Adrenal gland (tissue), 12 donors: Measurements from ENCODE around the gene OTOP3. TPM values are rescaled to one million over a fixed set of nuclear protein-coding genes. Genes with fewer than 3 reads are reported as not detected.

Experiments
- DNase-seq, 7 donors: peaks; one replicate each; pipeline ENCODE4 v3.0.0-alpha.2; 2019 to 2020
- H3K27ac ChIP-seq, 5 donors: fragments of 200-600 bp; sonication (generic) in 4 of 5; 1 replicate in 3 of 5; 2 replicates in 2 of 5; pipeline versions ENCODE4 v1.5.1 to v1.8.0; 2016 to 2020; ENCODE audit warnings: mild to moderate bottlenecking in 1 of 5
- H3K27me3 ChIP-seq: fragments of 200-600 bp; 2 replicates; pipeline ENCODE4 v1.8.0; 2021
- H3K36me3 ChIP-seq, 2 donors: fragments of 200-600 bp; replicated peaks in 1 of 2; 1 replicate in 1 of 2; 2 replicates in 1 of 2; pipeline versions ENCODE4 v1.5.1 to v1.8.0; 2018 to 2022
- H3K4me1 ChIP-seq, 2 donors: fragments of 200-600 bp; replicated peaks in 1 of 2; 1 replicate in 1 of 2; 2 replicates in 1 of 2; pipeline versions ENCODE4 v1.5.1 to v1.8.0; 2018 to 2021
- H3K4me3 ChIP-seq, 4 donors: fragments of 200-600 bp; sonication (generic) in 3 of 4; one replicate each; pipeline ENCODE4 v1.5.1; 2016 to 2018
- H3K9me3 ChIP-seq, 3 donors: fragments of 200-600 bp; sonication (generic) in 1 of 3; replicated peaks in 1 of 3; 1 replicate in 2 of 3; 2 replicates in 1 of 3; pipeline versions ENCODE4 v1.5.1 to v1.8.0; 2016 to 2021
- POLR2A ChIP-seq, 2 donors: fragments of 450-650 bp; IDR thresholded peaks; one replicate each; pipeline ENCODE4 v1.6.1; 2017; ENCODE audit warnings: antibody characterized with exemption in 2 of 2, mild to moderate bottlenecking in 2 of 2, moderate library complexity in 1 of 2
- WGBS, 4 donors: extraction: QIAGEN DNeasy Blood & Tissue Kit in 2 of 4; methylation state at CpG; one replicate each; pipeline versions ENCODE4 v1.1.5 to v1.1.7; 2013 to 2017; 5-methylcytosine and 5-hydroxymethylcytosine counted together
- intact Hi-C, 2 donors: fragments of 100-400 bp; cut with DNase I; formaldehyde crosslinking; loops; one replicate each; pipeline versions ENCODE4 v1.14.1 to v1.15.0; 2022 to 2023
- polyA plus RNA-seq, 3 donors: library from polyadenylated mRNA; stranded (reverse); fragments of 200-250 nt in 2 of 3; fragments of 350-450 nt in 1 of 3; fragmentation: Illumina TruSeq in 1 of 3; extraction: RNeasy Lipid Tissue Mini Kit (QIAGEN cat#74804) in 1 of 3; gene quantifications; one replicate each; pipeline ENCODE4 v1.2.3, GENCODE V29; 2013 to 2014
- total RNA-seq, 9 donors: library from RNA; depleted of rRNA in 4 of 9; stranded (reverse); fragments of >200 nt in 4 of 9; fragments of 120-200 nt in 1 of 9; fragmentation: NEBNext Ultra II Directional in 1 of 9; extraction: Animal tissue kit (Norgen Biotek cat#: 25700) in 1 of 9; gene quantifications; one replicate each; pipeline versions ENCODE4 v1.1.0 to v1.2.4, GENCODE V29; 2013 to 2023
- TF ChIP-seq, protein P1 (sequence below), 6 experiments: fragments of 450-650 bp in 4 of 6; fragments of 200-600 bp in 2 of 6; sonication (generic) in 1 of 6; IDR thresholded peaks; 1 replicate in 5 of 6; 2 replicates in 1 of 6; pipeline versions ENCODE4 v1.5.1 to v1.8.0; 2016 to 2021; ENCODE audit warnings: antibody characterized with exemption in 6 of 6, mild to moderate bottlenecking in 2 of 6, moderate library complexity in 1 of 6
- donor health status: healthy with polysubstance abuse.
- donor health status: Bipolar disorder and iron deficiency.
- donor health status: DM: yes; HTN: yes; CAD: no.
- donor health status: DM: no; HTN: no; CAD: no.
- donor health status: DM: no; HTN: no; CAD: no.
- donor health status: DM: yes; HTN: yes; CAD: no.

The OTOP3 gene
- total and polyA plus RNA-seq, 12 donors, result not detected

DNA sequence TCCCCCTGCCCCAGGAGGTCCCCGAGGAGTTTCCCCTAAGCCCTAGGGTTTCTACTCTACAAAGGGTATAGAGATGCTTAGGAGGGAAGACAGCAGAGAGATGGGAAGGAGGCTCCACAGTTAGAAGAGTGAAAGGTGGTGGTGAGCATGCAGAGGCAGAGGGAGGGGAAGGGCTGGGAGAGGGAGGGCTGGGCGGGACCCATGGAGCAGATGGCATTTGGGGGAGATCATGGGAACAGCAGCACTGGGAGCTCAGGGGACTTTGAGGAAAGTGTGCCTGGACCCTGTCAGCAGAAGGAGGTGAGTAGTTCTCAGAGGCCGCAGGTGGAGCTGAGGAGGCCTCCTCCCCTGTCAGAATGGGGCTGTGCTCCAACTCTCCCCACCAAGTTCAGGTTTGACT is 650 bp upstream of the OTOP3 start:
- no peaks in the 10 kb centered on the region for H3K36me3 ChIP-seq
- H3K9me3 ChIP-seq, result no peaks in the 10 kb centered on the region
- H3K4me3 ChIP-seq, result no peak overlapping the region
- peaks cover 31% of the 10 kb centered on the region for H3K27me3 ChIP-seq
- intact Hi-C loops, result no loop called here
- TF ChIP-seq, protein P1, sequence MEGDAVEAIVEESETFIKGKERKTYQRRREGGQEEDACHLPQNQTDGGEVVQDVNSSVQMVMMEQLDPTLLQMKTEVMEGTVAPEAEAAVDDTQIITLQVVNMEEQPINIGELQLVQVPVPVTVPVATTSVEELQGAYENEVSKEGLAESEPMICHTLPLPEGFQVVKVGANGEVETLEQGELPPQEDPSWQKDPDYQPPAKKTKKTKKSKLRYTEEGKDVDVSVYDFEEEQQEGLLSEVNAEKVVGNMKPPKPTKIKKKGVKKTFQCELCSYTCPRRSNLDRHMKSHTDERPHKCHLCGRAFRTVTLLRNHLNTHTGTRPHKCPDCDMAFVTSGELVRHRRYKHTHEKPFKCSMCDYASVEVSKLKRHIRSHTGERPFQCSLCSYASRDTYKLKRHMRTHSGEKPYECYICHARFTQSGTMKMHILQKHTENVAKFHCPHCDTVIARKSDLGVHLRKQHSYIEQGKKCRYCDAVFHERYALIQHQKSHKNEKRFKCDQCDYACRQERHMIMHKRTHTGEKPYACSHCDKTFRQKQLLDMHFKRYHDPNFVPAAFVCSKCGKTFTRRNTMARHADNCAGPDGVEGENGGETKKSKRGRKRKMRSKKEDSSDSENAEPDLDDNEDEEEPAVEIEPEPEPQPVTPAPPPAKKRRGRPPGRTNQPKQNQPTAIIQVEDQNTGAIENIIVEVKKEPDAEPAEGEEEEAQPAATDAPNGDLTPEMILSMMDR (IDR thresholded peaks at IDR 0.05), result no peak
- no peak for TF ChIP-seq POLR2A (IDR thresholded peaks at IDR 0.05)
- no peak for DNase-seq
- 72 to 89% (median 76%) methylated on average over 3 of the region's 3 CpGs for WGBS, 4 donors
- no peaks in the 10 kb centered on the region for H3K4me1 ChIP-seq
- no peak overlapping the region for H3K27ac ChIP-seq

DNA sequence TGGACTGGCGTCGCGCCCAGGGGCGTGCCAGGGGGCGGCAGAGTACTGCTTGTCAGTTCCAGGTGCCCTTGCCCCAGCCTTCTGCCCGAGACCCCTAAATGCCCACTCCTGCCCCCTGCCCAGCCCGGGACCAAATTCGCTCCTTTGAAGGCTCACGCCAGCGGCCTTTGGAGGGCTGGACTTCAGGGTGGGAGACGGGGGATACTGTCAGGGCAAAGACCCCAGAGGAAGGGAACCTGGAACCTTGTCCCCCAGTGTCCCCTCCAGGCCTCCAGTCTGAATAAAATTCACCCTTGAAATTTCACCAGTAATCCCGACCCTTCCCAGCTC is 737 bp downstream of the OTOP3 start:
- Histone ChIP-seq H3K36me3 (no peaks in the 10 kb centered on the region), H3K9me3 (no peaks in the 10 kb centered on the region), H3K4me3 (no peak overlapping the region), H3K27me3 (peaks cover 31% of the 10 kb centered on the region), H3K27ac (no peak overlapping the region), H3K4me1 (no peaks in the 10 kb centered on the region)
- DNase-seq, result no peak
- 18 to 23% (median 21%) methylated on average over 6 to 12 of the region's 12 CpGs for WGBS, 4 donors
- intact Hi-C loops, result no loop called here
- TF ChIP-seq POLR2A (IDR thresholded peaks at IDR 0.05), result no peak
- TF ChIP-seq, protein P1 (IDR thresholded peaks at IDR 0.05), result no peak

DNA sequence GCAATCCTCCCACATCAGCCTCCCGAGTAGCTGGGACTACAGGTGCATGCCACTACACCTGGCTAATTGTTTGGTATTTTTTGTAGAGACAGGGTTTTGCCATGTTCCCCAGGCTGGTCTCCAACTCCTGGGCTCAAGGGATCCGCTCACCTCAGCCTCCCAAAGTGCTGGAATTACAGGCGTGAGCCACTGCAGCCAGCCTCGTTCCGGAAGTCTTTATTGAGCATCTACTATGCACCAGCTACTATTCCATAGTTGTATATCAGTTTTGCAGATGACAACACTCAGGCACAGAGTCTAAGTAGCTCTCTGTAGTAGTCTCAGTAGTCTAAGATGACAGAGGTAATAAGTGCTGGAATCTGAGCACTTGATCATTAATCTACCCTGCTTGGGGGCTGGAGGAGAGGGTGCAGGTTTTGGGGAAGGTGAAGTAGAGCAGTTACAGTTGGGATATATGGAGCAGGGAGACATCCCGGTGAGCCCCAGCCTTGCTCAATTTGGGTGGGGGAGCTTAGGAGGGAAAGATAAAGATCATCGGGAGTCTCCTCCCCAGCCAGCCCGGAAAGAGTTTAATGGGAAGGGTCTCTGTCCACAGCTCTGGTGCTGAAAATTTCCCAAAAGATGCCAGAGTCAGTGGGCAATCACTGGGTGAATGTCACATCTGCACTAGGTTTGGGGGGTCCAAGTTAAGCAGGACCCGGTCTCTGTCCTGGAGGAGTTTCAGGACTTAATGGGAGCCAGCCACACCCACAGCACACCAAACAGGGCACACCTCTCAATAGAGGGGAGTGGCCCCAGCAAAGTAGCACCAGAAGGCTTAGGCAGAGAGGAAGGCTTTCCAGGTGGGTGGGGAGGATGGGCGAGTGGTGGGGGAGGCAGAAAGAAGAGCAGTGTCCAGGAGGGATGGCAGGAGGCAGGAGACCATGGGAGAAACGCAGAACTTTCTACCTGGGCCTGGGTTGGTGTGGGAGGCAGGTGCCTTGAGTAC is 1.7 kb downstream of the OTOP3 start:
- 50 to 53% (median 52%) methylated on average over 10 to 11 of the region's 11 CpGs for WGBS, 4 donors

DNA sequence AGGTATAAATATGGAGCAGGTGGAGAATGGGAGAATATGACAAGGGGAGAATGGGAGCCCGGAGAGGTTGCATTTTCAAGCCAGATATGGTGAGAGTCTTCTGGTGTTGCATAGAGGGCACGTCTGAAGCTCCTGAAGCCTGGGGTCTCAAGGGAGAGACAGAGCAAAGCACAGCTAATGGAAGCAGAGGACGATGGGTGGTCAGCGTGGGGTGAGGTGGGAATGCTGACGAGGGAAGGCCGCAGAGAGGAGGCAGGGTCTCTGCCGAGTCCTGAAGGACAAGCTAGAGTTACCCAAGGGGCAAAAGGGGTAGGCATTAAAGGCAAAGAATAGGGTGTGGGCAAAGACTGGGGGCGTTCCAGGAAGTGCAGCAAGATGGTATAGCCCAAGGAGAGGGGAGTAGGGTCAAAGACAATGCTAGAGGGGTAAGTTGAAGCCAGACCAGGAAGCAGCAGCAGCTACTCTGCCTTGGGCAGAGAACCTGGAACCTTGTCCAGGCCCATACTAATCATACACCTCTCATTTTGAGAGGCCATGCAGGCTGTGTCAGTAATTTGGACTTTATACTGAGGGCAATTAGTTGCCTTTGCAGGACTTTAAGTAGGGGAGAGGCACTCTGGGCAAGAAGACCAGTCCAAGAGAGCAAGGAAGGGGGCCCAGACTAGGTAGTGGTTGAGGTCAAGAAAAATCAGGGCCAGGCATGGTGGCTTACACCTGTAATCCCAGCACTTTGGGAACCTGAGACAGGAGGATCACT is 2.7 kb downstream of the OTOP3 start:
- no peaks in the 10 kb centered on the region for H3K36me3 ChIP-seq
- H3K4me3 ChIP-seq, result no peak overlapping the region
- no peaks in the 10 kb centered on the region for H3K4me1 ChIP-seq
- 61 to 75% (median 72%) methylated on average over 8 of the region's 8 CpGs for WGBS, 4 donors
- DNase-seq, result no peak
- TF ChIP-seq POLR2A (IDR thresholded peaks at IDR 0.05), result no peak
- TF ChIP-seq, protein P1 (IDR thresholded peaks at IDR 0.05), result no peak
- H3K9me3 ChIP-seq, result no peaks in the 10 kb centered on the region
- intact Hi-C loops, result no loop called here
- H3K27me3 ChIP-seq, result peaks cover 41% of the 10 kb centered on the region
- no peak overlapping the region for H3K27ac ChIP-seq

More for the DNA sequence above, 1.7 kb downstream of the OTOP3 start:
- Histone ChIP-seq H3K36me3 (no peaks in the 10 kb centered on the region), H3K27ac (no peak overlapping the region), H3K4me1 (no peaks in the 10 kb centered on the region), H3K9me3 (no peaks in the 10 kb centered on the region), H3K27me3 (peaks cover 37% of the 10 kb centered on the region), H3K4me3 (no peak overlapping the region)
- TF ChIP-seq, protein P1 (IDR thresholded peaks at IDR 0.05), result no peak
- no peak for TF ChIP-seq POLR2A (IDR thresholded peaks at IDR 0.05)
- intact Hi-C loops, result no loop called here
- DNase-seq, result no peak
